HepG2 (cell line): ENCODE measurements around the gene FBF1. TPM values are rescaled to one million over a fixed set of nuclear protein-coding genes. Genes with fewer than 3 reads are reported as not detected.

Experiments used
- CBX2 ChIP-seq, 2 experiments: fragments of 200-600 bp in 1 of 2; sonication (generic); formaldehyde crosslinking in 1 of 2; IDR thresholded peaks; 2 replicates each; pipeline versions ENCODE4 v1.7.0 to v1.8.1; 2018 to 2022; ENCODE audit warnings: low read depth in 2 of 2, low read length in 1 of 2, mild to moderate bottlenecking in 1 of 2, missing genetic modification reagents in 1 of 2
- CC2D1A ChIP-seq: sonication (generic); formaldehyde crosslinking; IDR thresholded peaks from 2 replicates; pipeline ENCODE4 v1.8.1; 2023; ENCODE audit warnings: mild to moderate bottlenecking, missing genetic modification reagents
- SRSF1 ChIP-seq: fragments of 200-400 bp; formaldehyde crosslinking; optimal IDR thresholded peaks from 2 replicates; pipeline ENCODE3; 2017; ENCODE audit warnings: mild to moderate bottlenecking, low read depth, low read length, moderate library complexity
- ZNF253 ChIP-seq: sonication (generic); formaldehyde crosslinking; IDR thresholded peaks from 2 replicates; pipeline ENCODE4 v1.8.0; 2022; ENCODE audit warnings: mild to moderate bottlenecking, missing genetic modification reagents, borderline replicate concordance
- ZNF282 ChIP-seq: fragments of 450-650 bp; IDR thresholded peaks from 2 replicates; pipeline ENCODE4 v1.6.1; 2018; ENCODE audit not compliant: partially characterized antibody
- ZNF331 ChIP-seq: sonication (generic); formaldehyde crosslinking; IDR thresholded peaks from 2 replicates; pipeline ENCODE4 v1.4.0; 2020; ENCODE audit warnings: missing genetic modification reagents
- ZNF564 ChIP-seq: sonication (generic); formaldehyde crosslinking; IDR thresholded peaks from 2 replicates; pipeline ENCODE4 v1.8.1; 2023; ENCODE audit warnings: mild to moderate bottlenecking, missing genetic modification reagents
- ZNF773 ChIP-seq: sonication (generic); formaldehyde crosslinking; IDR thresholded peaks from 2 replicates; pipeline ENCODE4 v1.4.0; 2020; ENCODE audit warnings: missing genetic modification reagents, borderline replicate concordance
- ZNF891 ChIP-seq: sonication (generic); formaldehyde crosslinking; IDR thresholded peaks from 2 replicates; pipeline ENCODE4 v1.5.0; 2020; ENCODE audit warnings: mild to moderate bottlenecking, missing genetic modification reagents
- polyA plus RNA-seq, 8 experiments: library from polyadenylated mRNA; depleted of rRNA in 3 of 8; stranded (reverse) in 7 of 8; unstranded in 1 of 8; fragments of >200 nt; fragmentation: Illumina TruSeq in 4 of 8; extraction: Trizol in 4 of 8; gene quantifications; 2 replicates each; pipeline versions ENCODE4 v1.2.1 to v1.2.3, GENCODE V29; 2011 to 2016; ENCODE audit warnings: low read depth in 4 of 8, missing spikeins in 1 of 8, mixed read lengths in 1 of 8; ENCODE audit not compliant: insufficient read depth in 1 of 8
- total RNA-seq, 5 experiments: library from RNA; depleted of rRNA; stranded (reverse); fragments of >200 nt; fragmentation: Illumina TruSeq; extraction: Trizol; gene quantifications; 2 replicates each; pipeline ENCODE4 v1.2.3, GENCODE V29; 2016; ENCODE audit warnings: low read depth in 1 of 5
- TF ChIP-seq, protein P1 (sequence below): sonication (generic); formaldehyde crosslinking; IDR thresholded peaks from 2 replicates; pipeline ENCODE4 v1.5.1; 2020; ENCODE audit warnings: missing genetic modification reagents, mild to moderate bottlenecking, borderline replicate concordance
- TF ChIP-seq, protein P2 (sequence below): sonication (generic); formaldehyde crosslinking; conservative IDR thresholded peaks from 2 replicates; pipeline ENCODE4 v1.4.0; 2020; ENCODE audit warnings: missing genetic modification reagents
- TF ChIP-seq, protein P3 (sequence below): sonication (generic); formaldehyde crosslinking; conservative IDR thresholded peaks from 2 replicates; pipeline ENCODE4 v1.8.1; 2023; ENCODE audit warnings: missing genetic modification reagents
- TF ChIP-seq, protein P4 (sequence below): sonication (generic); formaldehyde crosslinking; IDR thresholded peaks from 2 replicates; pipeline ENCODE4 v1.5.0; 2020; ENCODE audit warnings: mild to moderate bottlenecking, missing genetic modification reagents
- TF ChIP-seq, protein P5 (sequence below): sonication (generic); formaldehyde crosslinking; IDR thresholded peaks from 2 replicates; pipeline ENCODE4 v1.5.1; 2020; ENCODE audit warnings: missing genetic modification reagents, mild to moderate bottlenecking, borderline replicate concordance
- TF ChIP-seq, protein P6 (sequence below): sonication (generic); formaldehyde crosslinking; IDR thresholded peaks from 2 replicates; pipeline ENCODE4 v1.8.0; 2023; ENCODE audit warnings: mild to moderate bottlenecking, missing genetic modification reagents
- TF ChIP-seq, protein P7 (sequence below): sonication (generic); formaldehyde crosslinking; IDR thresholded peaks from 2 replicates; pipeline ENCODE4 v1.5.0; 2020; ENCODE audit warnings: missing genetic modification reagents
- TF ChIP-seq, protein P8 (sequence below): sonication (generic); formaldehyde crosslinking; IDR thresholded peaks from 2 replicates; pipeline ENCODE4 v1.5.1; 2020; ENCODE audit warnings: mild to moderate bottlenecking, missing genetic modification reagents, borderline replicate concordance

The FBF1 gene
- total and polyA plus RNA-seq, 2 of the 13 experiments (the other 11 are each of a cell fraction or from before 2014, with no cell fraction given) = 2.4 to 8.1 TPM

DNA sequence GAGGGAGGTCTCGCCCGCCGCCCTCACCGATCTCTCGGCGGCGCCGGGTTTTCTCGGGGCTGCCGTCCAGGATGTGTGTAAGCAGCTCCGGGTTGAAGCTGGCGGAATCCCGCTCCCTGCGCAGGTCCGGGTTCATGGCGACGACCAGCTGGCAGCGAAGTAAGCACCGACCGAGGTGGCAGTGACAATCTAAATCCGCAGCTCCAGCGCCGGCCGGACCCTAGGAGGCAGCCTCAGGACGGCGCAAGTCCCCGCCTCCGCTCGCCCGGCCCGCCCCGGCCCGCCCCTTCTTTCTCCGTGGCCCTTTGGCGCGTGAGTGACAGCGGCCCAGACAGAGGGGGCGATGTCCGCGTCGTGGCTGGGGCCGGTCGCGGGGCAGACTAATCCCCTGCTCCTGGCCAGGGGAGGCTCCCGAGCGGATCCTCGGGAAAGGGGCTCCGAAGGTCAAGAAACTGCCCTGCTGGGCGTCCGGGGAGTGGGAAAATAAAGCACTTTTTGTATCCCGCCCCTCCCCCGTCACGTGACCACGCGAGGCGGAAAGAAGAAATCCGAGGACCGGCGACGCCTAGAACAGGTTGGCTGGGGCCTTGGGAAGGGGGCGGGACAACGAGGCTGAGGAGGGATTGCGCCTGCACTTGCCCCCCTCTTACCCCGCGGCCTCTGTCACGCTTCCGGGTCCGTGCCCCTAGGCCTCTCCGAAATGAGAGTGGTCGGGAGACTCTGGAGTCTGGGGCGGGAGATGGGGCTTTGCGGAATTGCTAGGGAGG lies 38.3 kb upstream of the FBF1 start, which contains the start of the genes ACOX1 and TEN1 (continued):
- TF ChIP-seq, protein P1, sequence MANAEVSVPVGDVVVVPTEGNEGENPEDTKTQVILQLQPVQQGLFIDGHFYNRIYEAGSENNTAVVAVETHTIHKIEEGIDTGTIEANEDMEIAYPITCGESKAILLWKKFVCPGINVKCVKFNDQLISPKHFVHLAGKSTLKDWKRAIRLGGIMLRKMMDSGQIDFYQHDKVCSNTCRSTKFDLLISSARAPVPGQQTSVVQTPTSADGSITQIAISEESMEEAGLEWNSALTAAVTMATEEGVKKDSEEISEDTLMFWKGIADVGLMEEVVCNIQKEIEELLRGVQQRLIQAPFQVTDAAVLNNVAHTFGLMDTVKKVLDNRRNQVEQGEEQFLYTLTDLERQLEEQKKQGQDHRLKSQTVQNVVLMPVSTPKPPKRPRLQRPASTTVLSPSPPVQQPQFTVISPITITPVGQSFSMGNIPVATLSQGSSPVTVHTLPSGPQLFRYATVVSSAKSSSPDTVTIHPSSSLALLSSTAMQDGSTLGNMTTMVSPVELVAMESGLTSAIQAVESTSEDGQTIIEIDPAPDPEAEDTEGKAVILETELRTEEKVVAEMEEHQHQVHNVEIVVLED (CRISPR knock-in tag) = peak; percentile 82
- TF ChIP-seq ZNF282 = no peak
- TF ChIP-seq, protein P2, sequence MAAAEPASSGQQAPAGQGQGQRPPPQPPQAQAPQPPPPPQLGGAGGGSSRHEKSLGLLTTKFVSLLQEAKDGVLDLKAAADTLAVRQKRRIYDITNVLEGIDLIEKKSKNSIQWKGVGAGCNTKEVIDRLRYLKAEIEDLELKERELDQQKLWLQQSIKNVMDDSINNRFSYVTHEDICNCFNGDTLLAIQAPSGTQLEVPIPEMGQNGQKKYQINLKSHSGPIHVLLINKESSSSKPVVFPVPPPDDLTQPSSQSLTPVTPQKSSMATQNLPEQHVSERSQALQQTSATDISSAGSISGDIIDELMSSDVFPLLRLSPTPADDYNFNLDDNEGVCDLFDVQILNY (CRISPR knock-in tag) = no peak
- TF ChIP-seq, protein P3, sequence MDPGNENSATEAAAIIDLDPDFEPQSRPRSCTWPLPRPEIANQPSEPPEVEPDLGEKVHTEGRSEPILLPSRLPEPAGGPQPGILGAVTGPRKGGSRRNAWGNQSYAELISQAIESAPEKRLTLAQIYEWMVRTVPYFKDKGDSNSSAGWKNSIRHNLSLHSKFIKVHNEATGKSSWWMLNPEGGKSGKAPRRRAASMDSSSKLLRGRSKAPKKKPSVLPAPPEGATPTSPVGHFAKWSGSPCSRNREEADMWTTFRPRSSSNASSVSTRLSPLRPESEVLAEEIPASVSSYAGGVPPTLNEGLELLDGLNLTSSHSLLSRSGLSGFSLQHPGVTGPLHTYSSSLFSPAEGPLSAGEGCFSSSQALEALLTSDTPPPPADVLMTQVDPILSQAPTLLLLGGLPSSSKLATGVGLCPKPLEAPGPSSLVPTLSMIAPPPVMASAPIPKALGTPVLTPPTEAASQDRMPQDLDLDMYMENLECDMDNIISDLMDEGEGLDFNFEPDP (CRISPR knock-in tag) = no peak
- TF ChIP-seq, protein P4, sequence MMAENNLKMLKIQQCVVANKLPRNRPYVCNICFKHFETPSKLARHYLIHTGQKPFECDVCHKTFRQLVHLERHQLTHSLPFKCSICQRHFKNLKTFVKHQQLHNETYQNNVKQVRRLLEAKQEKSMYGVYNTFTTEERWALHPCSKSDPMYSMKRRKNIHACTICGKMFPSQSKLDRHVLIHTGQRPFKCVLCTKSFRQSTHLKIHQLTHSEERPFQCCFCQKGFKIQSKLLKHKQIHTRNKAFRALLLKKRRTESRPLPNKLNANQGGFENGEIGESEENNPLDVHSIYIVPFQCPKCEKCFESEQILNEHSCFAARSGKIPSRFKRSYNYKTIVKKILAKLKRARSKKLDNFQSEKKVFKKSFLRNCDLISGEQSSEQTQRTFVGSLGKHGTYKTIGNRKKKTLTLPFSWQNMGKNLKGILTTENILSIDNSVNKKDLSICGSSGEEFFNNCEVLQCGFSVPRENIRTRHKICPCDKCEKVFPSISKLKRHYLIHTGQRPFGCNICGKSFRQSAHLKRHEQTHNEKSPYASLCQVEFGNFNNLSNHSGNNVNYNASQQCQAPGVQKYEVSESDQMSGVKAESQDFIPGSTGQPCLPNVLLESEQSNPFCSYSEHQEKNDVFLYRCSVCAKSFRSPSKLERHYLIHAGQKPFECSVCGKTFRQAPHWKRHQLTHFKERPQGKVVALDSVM (CRISPR knock-in tag) = peak; percentile 74
- peak; percentile 64; the same call in 1 of the 2 replicates for TF ChIP-seq ZNF331 (CRISPR knock-in tag)
- TF ChIP-seq ZNF564 (CRISPR knock-in tag) = no peak; the same call in none of the 2 replicates
- no peak for TF ChIP-seq ZNF773 (CRISPR knock-in tag)
- TF ChIP-seq, protein P5, sequence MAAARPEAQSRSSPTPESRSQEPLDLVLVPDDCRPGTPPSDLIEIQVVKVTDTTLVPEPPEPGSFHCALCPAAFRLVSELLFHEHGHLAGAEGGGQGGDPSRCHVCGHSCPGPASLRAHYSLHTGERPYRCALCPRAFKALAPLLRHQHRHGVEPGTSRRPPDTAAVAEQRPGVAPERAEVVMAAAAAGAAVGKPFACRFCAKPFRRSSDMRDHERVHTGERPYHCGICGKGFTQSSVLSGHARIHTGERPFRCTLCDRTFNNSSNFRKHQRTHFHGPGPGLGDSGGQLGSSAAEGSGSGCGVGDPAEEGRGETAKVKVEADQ (CRISPR knock-in tag) = peak; percentile 84
- TF ChIP-seq, protein P6, sequence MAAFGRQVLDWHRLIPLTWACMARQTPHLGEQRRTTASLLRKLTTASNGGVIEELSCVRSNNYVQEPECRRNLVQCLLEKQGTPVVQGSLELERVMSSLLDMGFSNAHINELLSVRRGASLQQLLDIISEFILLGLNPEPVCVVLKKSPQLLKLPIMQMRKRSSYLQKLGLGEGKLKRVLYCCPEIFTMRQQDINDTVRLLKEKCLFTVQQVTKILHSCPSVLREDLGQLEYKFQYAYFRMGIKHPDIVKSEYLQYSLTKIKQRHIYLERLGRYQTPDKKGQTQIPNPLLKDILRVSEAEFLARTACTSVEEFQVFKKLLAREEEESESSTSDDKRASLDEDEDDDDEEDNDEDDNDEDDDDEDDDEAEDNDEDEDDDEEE (CRISPR knock-in tag) = no peak
- no peak; the same call in 1 of the 2 replicates for TF ChIP-seq ZNF891 (CRISPR knock-in tag)
- TF ChIP-seq, protein P7, sequence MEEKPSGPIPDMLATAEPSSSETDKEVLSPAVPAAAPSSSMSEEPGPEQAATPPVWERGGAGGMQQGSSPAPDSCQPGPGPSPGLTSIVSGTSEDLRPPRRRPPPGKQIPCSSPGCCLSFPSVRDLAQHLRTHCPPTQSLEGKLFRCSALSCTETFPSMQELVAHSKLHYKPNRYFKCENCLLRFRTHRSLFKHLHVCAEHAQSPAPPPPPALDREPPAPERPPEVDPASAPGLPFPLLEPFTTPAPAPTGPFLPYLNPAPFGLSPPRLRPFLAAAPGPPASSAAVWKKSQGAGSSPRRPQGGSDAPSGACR (CRISPR knock-in tag) = peak; percentile 82; the same call in 1 of the 2 replicates
- TF ChIP-seq SRSF1 = peak; percentile 91
- TF ChIP-seq, protein P8, sequence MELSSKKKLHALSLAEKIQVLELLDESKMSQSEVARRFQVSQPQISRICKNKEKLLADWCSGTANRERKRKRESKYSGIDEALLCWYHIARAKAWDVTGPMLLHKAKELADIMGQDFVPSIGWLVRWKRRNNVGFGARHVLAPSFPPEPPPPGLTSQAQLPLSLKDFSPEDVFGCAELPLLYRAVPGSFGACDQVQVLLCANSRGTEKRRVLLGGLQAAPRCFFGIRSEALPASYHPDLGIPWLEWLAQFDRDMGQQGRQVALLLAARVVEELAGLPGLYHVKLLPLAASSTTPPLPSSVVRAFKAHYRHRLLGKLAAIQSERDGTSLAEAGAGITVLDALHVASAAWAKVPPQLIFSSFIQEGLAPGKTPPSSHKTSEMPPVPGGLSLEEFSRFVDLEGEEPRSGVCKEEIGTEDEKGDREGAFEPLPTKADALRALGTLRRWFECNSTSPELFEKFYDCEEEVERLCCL (CRISPR knock-in tag) = no peak
- TF ChIP-seq ZNF253 (CRISPR knock-in tag) = no peak; the same call in 1 of the 2 replicates
- no peak for TF ChIP-seq CBX2 (IDR thresholded peaks at IDR 0.05; ENCODE audit: low read depth, low read length)
- TF ChIP-seq CBX2 (CRISPR knock-in tag; IDR thresholded peaks at IDR 0.05; ENCODE audit: low read depth) = 0 out of 2 replicates have a peak, but pooled peaks have one; percentile 7
- TF ChIP-seq CC2D1A (CRISPR knock-in tag) = no peak; the same call in 1 of the 2 replicates
